SU-DHL-6 (cell line): ENCODE measurements around the gene MYL2.

ENCODE experiments used
- EZH2phosphoT487 ChIP-seq: fragments of 200-600 bp; sonication (generic), shearing (Covaris generic); conservative IDR thresholded peaks from 2 replicates; pipeline ENCODE4 v1.6.1; 2018; ENCODE audit warnings: mild to moderate bottlenecking, antibody characterized with exemption, low read length, moderate library complexity, mixed read lengths
- TF ChIP-seq, protein P1 (sequence below): fragments of 200-600 bp; sonication (generic); IDR thresholded peaks from one replicate; pipeline ENCODE4 v1.5.1; 2017; ENCODE audit warnings: antibody characterized with exemption, mild to moderate bottlenecking, low read length, moderate library complexity; ENCODE audit not compliant: insufficient read depth, poor library complexity, severe bottlenecking

GRCh38 chr12:110869026-110869425 is 51.4 kb downstream of the MYL2 start:
- TF ChIP-seq, protein P1, sequence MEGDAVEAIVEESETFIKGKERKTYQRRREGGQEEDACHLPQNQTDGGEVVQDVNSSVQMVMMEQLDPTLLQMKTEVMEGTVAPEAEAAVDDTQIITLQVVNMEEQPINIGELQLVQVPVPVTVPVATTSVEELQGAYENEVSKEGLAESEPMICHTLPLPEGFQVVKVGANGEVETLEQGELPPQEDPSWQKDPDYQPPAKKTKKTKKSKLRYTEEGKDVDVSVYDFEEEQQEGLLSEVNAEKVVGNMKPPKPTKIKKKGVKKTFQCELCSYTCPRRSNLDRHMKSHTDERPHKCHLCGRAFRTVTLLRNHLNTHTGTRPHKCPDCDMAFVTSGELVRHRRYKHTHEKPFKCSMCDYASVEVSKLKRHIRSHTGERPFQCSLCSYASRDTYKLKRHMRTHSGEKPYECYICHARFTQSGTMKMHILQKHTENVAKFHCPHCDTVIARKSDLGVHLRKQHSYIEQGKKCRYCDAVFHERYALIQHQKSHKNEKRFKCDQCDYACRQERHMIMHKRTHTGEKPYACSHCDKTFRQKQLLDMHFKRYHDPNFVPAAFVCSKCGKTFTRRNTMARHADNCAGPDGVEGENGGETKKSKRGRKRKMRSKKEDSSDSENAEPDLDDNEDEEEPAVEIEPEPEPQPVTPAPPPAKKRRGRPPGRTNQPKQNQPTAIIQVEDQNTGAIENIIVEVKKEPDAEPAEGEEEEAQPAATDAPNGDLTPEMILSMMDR = no peak
- no peak for TF ChIP-seq EZH2phosphoT487
